ENCODE data around the gene CD63. TPM values are rescaled to one million over a fixed set of nuclear protein-coding genes. Genes with fewer than 3 reads are reported as not detected.

Gene CD63
- total and polyA plus RNA-seq, 2 of the 4 experiments (the other 2 are of a cell fraction): 995 to 1,398 TPM

DNA sequence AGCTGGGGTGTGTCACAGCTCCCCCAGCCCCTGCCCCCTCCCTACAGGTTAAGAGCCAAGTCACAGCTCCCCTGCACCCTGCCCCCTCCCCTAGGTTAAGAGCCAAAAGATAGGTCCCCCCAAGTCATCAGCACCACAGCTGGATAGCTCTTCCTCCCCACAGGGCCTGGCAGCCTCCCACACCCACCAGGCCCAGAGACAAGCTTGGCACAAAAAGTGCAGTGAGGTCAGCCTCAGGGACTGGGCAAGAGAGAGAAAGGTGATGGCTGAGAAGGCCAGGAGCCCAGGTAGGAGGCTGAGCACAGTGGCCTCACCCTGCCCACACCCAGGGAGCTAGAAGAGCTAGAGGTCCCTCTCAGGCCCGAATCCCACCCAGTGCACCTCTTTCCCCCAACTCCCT lies 29.8 kb downstream of the CD63 start:
- H3K36me3 ChIP-seq (ENCODE audit: control insufficient read depth, insufficient read depth, low read length): no peaks in the 10 kb centered on the region
- H3K79me1 ChIP-seq (ENCODE audit: low read depth in 1 of 2, low read length in 2 of 2): no peaks in the 10 kb centered on the region
- TF ChIP-seq CEBPB (IDR thresholded peaks at IDR 0.05; ENCODE audit: low read depth, low read length): no peak
- TF ChIP-seq MAZ (IDR thresholded peaks at IDR 0.05; ENCODE audit: borderline replicate concordance, low read depth, low read length): no peak
- TF ChIP-seq, protein P1, sequence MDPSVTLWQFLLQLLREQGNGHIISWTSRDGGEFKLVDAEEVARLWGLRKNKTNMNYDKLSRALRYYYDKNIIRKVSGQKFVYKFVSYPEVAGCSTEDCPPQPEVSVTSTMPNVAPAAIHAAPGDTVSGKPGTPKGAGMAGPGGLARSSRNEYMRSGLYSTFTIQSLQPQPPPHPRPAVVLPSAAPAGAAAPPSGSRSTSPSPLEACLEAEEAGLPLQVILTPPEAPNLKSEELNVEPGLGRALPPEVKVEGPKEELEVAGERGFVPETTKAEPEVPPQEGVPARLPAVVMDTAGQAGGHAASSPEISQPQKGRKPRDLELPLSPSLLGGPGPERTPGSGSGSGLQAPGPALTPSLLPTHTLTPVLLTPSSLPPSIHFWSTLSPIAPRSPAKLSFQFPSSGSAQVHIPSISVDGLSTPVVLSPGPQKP (IDR thresholded peaks at IDR 0.05; ENCODE audit: borderline replicate concordance, low read depth, low read length): no peak
- no peak for TF ChIP-seq BHLHE40 (IDR thresholded peaks at IDR 0.05; ENCODE audit: low read depth, low read length)
- TF ChIP-seq USF2 (IDR thresholded peaks at IDR 0.05; ENCODE audit: low read depth, low read length): no peak
- TF ChIP-seq MXI1 (IDR thresholded peaks at IDR 0.05; ENCODE audit: borderline replicate concordance, low read depth, low read length): no peak
- TF ChIP-seq FOS (IDR thresholded peaks at IDR 0.05; ENCODE audit: low read depth, low read length): no peak
- TF ChIP-seq RAD21 (IDR thresholded peaks at IDR 0.05; ENCODE audit: low read length): no peak
- TF ChIP-seq SMC3 (IDR thresholded peaks at IDR 0.05; ENCODE audit: low read depth, low read length): no peak
- no peak for TF ChIP-seq CTCF (conservative IDR thresholded peaks at IDR 0.05; ENCODE audit: low read depth, low read length)
- TF ChIP-seq NFE2L2 (IDR thresholded peaks at IDR 0.05; ENCODE audit: low read depth, low read length): no peak
- no peak for TF ChIP-seq RCOR1 (IDR thresholded peaks at IDR 0.05; ENCODE audit: insufficient replicate concordance, low read length)
- H3K4me3 ChIP-seq (ENCODE audit: insufficient read depth, low read depth, low read length): no peak overlapping the region
- CTCF ChIA-PET: no interaction called here
- DNase-seq: no peak
- no peak overlapping the region for H2BK5ac ChIP-seq (ENCODE audit: low read depth, low read length, poor library complexity, severe bottlenecking)
- H2BK20ac ChIP-seq (ENCODE audit: low read depth, low read length): no peak overlapping the region
- no peak overlapping the region for H4K5ac ChIP-seq (ENCODE audit: low read depth, low read length)
- no peak overlapping the region for H3K18ac ChIP-seq (ENCODE audit: low read depth, low read length)
- H3K9me1 ChIP-seq (ENCODE audit: insufficient read depth, low read length): no peaks in the 10 kb centered on the region
- no peak overlapping the region for H2BK15ac ChIP-seq (ENCODE audit: low read depth, low read length)
- in situ Hi-C loops (cut with MboI; ENCODE audit: low sequenced_read_pairs) (no loop called here), dilution Hi-C loops (cut with HindIII; ENCODE audit: low sequenced_read_pairs, unreplicated experiment) (no loop called here), intact Hi-C loops (cut with micrococcal nuclease) (no loop called here)
- peak overlapping the region; percentile 33 for H2AFZ ChIP-seq (replicated peaks; ENCODE audit: low read length, poor library complexity)
- no peak overlapping the region for H4K8ac ChIP-seq (ENCODE audit: low read depth in 2 of 2, low read length in 2 of 2)
- no peak overlapping the region for H2AK5ac ChIP-seq (ENCODE audit: low read depth, low read length)
- no peak overlapping the region for H3K4me2 ChIP-seq (ENCODE audit: low read depth, low read length)
- POLR2A ChIA-PET (ENCODE audit: unreplicated experiment): no interaction called here
- peaks cover 2% of the 10 kb centered on the region; the same call in 1 of the 2 replicates for H3K4me1 ChIP-seq (ENCODE audit: control insufficient read depth, insufficient read depth, low read length)
- no peak overlapping the region for H3K4ac ChIP-seq (ENCODE audit: low read depth, low read length)
- no peak overlapping the region for H4K91ac ChIP-seq (ENCODE audit: insufficient read depth, low read depth, low read length)
- no peak overlapping the region for H2BK120ac ChIP-seq (ENCODE audit: low read depth, low read length)
- WGBS, 2 experiments (ENCODE audit: extremely low coverage in 2 of 2, insufficient read length in 1 of 2): no CpG with 5 or more reads among the region's 1 CpG
- no peak overlapping the region for H3K23ac ChIP-seq (ENCODE audit: low read depth, low read length)
- no peak overlapping the region for H3K56ac ChIP-seq (ENCODE audit: extremely low read depth, insufficient read depth, low read length)
- BruUV-seq (replicated peaks): no TSS peak
- no peak overlapping the region for H3K14ac ChIP-seq (replicated peaks; ENCODE audit: low read depth, low read length)
- H3K27me3 ChIP-seq (ENCODE audit: control insufficient read depth, insufficient read depth, low read length): peaks cover 22% of the 10 kb centered on the region
- H3K9ac ChIP-seq (ENCODE audit: low read depth, low read length): no peak overlapping the region
- H4K20me1 ChIP-seq (ENCODE audit: insufficient read depth, low read length): no peaks in the 10 kb centered on the region
- no peak overlapping the region for H2AK9ac ChIP-seq (replicated peaks; ENCODE audit: low read depth, low read length, poor library complexity)
- H3K27ac ChIP-seq (ENCODE audit: insufficient read depth, low read length): no peak overlapping the region
- no peaks in the 10 kb centered on the region for H3K9me3 ChIP-seq (ENCODE audit: control insufficient read depth, insufficient read depth, low read length)
- ATAC-seq (ENCODE audit: low read depth): no peak
